Inferior parietal cortex (tissue), 1 donor: ENCODE measurements around the gene CYBA.

ENCODE experiments used
- DNase-seq: peaks from one replicate; pipeline ENCODE4 v3.0.0-alpha.2; 2016; ENCODE audit errors: extremely low spot score

Gene CYBA

GRCh38 chr16:88662843-88663606, 12.2 kb upstream of the CYBA start, which contains the start of gene MVD:
Gene MVD (minus strand): TSS chr16:88663091. CDS start chr16:88663080, 11 bp downstream.
- peak; percentile 98 for DNase-seq

DNA sequence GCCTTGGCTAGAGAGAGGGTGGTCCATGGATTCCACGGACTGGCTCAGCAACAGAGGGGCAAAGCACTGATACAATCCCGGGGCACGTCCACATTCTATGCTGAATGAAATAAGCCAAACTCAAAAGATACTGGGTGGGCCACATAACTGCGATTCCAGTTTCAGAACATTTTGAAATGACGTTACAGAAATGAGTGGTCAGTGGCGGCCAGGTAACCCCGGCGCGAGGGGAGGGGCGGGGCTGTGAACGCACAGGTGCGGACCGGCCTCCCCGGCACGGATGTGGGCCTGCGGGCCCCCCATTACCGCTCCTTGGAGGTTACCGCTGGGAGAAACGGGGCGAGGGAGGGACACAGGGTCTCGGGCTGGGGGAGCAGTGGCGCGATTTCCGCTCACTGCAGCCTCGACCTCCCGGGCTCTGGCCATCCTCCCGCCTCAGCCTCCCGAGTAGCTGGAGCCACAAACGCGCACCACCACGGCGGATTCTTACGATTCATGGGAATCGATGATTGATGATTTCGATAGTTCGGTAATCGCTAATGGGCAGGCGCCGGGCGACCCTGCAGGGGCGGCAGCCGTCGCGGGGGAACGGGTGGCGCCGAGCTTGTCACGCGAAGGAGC, 11.5 kb upstream of the CYBA start:
- no peak for DNase-seq

DNA sequence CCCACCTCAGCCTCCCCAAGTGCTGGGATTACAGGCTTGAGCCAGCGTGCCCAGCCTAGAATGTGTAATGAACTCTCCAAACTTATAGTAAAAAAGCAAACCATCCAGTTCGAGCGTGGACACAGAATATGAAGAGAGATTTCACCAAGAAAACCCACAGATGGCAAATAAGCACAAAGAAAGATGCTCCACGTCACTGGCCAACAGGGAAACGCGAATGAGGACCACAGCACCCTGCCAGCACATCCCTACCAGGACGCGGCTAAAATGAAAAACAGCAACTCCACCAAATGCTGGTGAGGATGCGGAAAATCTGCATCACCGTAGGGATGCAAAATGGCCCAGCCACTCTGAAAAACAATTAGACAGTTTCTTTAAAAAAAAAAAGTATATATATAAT, 10.6 kb upstream of the CYBA start:
- no peak for DNase-seq

DNA sequence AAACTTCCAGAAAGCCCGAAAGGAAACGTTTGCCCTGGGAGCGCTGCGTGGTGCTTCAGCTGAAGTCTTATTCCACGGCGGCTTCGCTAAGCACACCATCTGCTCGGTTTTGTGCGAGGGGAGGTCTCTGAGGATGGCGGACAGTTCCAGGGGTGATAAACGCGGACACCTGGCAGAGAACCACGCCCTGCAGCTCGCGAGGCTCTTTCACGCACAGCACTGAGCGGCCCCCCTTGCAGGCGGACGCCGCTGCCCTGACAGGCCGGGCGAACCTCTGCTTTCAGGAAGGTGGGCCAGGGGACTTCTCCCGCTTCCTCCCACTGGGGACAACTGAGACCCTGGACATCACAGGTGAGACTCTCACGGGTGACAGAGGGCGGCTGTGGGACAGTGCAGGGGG, 8.3 kb upstream of the CYBA start:
- DNase-seq = no peak

DNA sequence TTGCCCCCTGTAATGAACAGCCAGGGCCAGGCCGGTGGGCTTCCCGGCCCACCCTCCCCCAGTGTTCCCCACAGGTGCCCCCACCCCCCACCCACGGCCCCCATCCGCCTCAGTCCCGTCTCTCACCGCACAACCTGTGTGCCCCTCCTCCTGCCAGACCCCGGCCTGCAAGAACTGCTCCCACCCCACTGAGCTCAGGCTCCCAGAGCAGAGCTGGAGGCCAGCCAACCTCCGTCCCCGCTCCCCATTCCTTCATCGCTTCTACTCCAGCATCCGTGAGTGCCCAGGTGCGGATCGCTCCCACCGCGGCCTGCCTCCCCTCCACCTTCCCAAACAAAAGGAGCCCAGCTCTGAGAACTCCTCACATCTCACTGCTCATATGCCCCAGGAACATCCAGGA, 7.9 kb upstream of the CYBA start:
- no peak for DNase-seq

GRCh38 chr16:88657371-88657770, 6.5 kb upstream of the CYBA start:
- DNase-seq = no peak

- DNase-seq = no peak
Observed at GRCh38 chr16:88656291-88656980, 5.6 kb upstream of the CYBA start.

DNA sequence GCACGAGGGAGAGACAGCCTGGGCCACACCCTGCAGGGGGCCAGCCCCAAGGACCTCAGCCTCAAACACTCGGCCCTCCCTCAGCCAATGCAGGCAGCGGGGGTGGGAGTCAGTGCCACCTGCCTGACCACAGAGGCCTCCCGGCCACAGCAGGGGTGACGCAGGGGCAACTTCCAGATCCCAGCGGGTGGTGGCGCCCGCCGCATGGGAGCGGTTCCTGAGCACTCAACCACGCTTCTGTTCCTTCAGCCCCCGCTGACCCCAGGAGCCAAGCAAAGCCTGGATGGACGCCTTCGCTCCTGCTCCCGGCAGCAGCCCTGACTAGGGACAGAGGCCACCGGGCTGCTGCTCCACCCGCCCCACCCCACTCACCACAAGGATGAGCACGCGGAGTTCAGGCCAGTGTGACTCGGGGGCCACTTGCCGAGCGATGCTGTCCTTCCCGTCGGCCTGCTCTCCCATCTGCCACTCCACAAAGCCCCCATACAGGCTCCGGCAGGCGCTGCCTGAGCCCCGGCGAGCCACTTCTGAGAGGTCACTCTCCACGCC, 5.0 kb upstream of the CYBA start:
- DNase-seq = no peak

DNA sequence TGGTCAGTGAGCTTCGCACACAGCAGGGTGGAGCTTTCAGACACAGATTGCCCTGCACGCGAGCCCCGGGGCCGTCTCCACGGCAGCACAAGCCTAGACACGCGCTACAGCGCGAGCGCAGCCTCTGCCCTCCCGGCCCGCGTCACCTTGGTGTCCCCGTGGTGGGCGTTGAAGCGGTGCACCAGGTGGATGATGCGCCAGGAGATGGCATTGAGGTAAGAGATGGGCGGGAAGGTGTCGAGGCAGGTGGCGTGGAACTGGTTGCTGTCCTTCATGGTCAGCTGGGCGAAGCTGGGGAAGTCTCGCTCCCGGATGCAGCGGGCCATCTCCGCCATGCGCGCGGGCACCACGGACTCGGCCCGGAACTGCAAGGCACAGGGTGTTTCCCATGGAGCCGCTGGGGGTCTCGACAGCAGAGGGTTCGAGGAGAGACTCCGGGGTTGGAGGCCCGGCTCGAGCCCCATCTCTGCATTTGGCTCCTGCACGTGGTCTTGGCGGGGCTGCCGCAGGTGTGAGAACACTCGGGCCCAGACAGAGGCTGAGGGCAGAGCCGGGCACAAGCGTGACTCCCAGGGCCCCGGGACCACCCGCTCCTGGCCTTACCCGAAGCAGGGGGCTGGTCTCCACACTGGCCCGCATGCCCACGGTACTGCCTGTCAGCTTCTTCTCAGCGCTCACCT, 4.3 kb upstream of the CYBA start:
- DNase-seq = no peak

- DNase-seq = no peak
Observed at GRCh38 chr16:88654363-88655052, 3.7 kb upstream of the CYBA start.

DNA sequence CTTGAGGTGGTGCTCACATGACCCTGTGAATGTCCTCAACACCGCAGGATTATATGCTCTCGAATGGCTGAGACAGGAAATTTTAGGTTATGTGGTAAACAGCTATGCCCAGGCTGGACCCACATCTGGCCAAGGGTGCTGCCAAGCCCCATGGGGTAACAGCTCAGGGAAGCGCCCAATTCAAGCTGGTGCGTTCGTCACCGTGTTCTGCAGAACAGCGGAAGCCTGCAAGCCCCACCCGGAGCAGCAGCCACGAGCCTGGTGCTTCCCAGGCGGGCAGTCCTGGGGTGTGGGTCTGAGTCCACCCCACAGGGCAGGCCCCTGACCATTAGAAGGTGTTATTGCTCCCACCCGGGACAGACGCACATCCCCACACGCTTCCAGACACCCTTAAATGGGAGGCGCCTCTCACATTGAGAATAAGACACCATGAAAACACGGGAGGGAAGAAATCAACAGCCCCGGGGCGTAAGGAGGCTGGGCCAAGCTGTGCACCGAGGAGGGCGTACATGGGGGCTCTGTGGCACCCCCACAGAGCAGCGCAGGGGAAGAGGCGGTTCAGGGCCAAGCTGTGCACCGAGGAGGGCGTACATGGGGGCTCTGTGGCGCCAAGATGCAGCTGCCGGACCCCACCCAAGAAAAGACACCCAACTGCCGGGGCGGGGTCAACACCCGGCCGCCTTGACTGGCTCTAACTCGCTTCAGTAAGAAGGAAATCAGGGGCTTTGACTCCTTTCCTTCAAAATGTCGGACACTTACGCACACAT, 2.9 kb upstream of the CYBA start:
- no peak for DNase-seq

GRCh38 chr16:88653101-88653500, 2.2 kb upstream of the CYBA start:
- no peak for DNase-seq

DNA sequence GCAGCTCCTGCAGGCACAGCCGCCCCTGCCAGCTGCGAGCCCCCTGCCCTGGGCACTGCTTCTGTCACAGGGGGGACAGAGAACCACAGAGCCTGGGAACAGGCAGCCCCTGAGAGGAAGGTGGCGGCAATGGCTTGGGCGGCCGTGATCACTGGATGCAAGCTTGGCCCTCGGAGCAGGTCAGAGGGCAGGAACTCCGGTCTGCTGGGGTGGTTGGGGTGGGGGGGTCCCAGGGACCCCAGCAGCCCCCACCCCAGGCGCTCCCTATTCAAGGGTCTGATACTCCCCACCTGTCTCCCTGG, 1.9 kb upstream of the CYBA start:
- no peak for DNase-seq

GRCh38 chr16:88651989-88652761, 1.3 kb upstream of the CYBA start:
- no peak for DNase-seq

DNA sequence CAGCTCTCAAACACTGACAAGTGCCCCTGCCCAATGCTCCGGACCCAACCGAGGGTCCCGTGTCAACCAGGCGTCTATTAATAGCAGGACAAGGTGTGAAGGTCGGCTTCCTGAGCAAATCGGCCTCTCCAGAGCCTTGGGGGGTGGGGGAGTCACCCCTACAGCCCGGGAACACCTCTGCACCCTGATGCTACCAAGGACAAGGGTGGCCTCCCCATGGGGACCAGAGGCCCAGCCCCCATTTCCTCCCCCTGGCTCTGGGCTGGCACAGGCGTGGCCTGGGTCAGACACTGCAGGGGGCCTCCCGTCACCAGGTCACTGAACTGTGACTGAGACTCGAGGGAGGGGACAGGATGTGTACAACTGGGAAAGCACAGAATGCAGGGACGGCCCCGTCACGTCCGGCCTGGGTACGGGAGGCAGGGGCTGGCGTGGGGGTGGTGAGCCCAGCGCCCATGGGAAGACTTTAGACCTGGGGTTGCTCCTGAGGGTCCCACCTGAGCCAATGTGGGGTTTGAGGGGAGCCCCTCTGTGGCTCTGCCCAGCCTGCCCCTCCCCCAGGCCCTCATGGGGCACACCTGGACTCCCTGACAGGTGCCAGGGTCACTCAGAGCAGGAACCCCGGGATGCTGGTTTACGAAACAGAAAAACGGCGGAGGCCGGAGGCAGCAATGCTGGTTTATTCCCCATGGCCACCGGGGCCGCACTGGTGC, 579 bp upstream of the CYBA start:
- DNase-seq = no peak

DNA sequence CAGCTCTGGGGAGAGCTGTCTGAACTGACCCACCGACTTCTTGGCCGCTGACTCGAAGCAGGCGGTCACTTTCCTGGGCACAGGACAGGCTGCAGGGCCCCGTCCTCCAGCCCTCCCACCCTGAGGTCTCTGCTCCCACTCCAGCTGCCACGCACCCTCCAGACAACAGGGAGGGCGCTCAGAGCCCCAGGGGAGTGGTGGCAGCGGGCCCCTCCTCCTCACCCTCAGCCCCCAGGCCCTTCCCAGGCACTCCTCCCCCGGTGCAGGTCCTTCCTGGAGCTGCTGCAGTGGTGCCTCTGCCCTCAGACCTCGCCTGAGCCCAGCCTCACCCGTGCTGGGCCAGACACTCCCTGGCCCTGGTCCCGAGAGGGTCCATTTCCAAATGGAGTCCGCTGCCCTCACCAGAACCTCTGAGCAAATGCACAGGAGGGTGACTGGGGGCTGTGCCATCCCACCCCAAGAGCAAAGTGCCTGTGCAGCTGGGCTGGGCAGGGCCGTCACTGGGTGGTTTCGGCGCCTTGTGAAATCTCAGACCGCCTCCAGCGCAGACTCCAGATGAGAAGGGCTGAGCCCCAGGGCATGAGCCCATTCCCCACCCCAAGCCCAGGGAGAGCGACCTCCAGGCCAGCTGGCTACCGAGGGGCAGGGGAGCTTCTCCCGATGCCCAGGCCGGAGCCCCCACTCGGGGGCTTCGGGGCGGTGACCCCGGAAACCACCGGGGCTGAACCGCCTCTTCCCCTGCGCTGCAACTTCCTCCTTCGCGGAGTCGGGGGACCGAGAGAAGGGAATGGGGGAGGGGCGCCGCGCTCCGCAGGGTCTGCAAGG, 717 bp downstream of the CYBA start:
- DNase-seq = no peak

DNA sequence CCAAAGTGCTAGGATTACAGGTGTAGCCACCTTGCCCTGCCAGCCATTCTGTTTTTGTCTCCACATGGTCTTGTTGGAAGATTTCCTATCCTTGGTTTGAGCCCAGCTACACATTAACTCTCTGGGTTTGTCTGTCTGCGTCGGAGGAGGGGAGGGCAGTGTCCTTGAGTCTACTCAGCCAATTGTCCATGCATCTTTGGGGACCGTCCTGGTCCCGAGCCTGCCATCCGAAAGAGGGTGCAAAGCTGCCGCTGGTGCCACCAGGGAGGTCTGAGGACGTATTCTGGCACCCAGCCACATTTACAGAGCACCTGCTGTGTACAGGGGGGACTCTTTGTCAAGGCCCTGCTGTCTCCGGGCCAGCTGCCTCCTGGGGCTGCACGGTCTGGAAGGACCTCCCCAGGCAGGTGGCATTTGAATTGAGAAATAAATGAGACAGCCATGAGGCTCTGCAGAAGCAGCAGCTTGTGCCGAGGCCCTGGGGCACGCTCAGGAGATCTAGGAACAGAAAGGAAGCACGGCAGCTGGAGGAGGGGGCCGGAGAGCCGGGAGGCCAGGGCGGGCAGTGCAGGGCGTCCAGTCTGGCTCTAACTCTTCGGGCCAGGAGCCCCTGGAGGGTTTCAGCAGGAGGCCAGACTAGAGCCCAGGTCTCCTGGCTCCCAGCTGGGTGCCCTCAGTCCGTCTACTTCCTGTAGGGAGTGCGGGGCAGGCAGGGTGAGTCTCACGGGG, 1.5 kb downstream of the CYBA start:
- no peak for DNase-seq
